AG09309 (cell line): ENCODE measurements around the gene WNT6.

Source experiments
- DNase-seq: peaks from one replicate; pipeline ENCODE4 v3.0.0-alpha.2; 2010; ENCODE audit warnings: low read depth
- H3K4me3 ChIP-seq: 2 replicates; pipeline ENCODE4 v1.5.1; 2011; ENCODE audit warnings: mild to moderate bottlenecking, low read depth, low read length, moderate library complexity; ENCODE audit not compliant: control insufficient read depth
- TF ChIP-seq, protein P1 (sequence below): IDR thresholded peaks from 2 replicates; pipeline ENCODE4 v1.5.1; 2011; ENCODE audit warnings: mild to moderate bottlenecking, low read depth, low read length, inconsistent platforms; ENCODE audit not compliant: insufficient read depth, control insufficient read depth; ENCODE audit errors: missing control alignments

The WNT6 gene

DNA sequence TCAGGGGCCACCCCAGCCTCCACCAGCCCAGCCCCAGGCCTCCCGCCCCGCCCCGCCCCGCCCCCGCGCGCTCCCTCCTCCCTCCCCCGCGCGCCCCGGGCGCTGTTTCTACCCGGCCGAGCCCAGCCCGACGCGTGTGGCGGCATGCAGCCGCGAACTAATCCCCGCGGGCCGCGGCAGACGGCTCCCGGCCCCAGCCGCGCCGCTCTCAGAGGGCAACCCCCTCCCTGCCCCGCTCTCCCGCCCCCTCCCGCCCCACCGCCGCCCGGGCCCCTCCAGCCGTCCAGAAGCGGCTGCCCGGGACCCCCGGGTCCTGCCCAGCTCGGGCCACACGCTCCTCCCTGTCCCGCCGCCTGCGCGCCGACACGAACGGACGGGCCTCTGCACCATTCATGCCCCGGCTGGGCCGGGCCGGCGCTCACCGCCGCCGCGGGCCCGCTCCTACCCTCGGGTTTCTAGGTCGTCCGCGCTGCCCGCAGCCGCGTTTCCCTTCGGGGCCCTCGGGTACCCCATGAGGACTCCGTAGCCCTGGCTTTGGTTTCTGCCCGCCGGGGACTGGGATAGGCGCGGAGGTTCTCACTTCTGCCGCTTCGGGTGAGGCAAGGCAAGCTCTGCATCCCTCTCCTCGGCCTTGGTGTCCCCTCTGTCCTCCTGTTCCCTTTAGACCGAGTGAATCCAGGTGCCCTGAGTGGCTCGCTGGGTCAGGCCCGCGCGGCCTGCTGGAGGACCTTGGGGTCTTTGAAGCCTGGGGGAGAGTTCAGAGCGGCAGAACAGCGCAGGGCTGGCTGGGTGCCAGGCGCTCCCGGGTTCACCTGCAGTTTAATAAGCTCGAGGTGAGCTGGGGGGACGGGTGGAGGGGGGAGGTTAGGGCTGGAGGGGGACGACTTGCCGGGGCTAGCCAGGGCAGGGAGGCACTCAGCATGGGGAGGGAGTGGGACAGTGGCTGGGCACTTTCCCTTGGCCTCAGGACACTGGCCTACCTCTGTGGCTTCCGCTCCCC is 24.2 kb downstream of the WNT6 start:
- TF ChIP-seq, protein P1, sequence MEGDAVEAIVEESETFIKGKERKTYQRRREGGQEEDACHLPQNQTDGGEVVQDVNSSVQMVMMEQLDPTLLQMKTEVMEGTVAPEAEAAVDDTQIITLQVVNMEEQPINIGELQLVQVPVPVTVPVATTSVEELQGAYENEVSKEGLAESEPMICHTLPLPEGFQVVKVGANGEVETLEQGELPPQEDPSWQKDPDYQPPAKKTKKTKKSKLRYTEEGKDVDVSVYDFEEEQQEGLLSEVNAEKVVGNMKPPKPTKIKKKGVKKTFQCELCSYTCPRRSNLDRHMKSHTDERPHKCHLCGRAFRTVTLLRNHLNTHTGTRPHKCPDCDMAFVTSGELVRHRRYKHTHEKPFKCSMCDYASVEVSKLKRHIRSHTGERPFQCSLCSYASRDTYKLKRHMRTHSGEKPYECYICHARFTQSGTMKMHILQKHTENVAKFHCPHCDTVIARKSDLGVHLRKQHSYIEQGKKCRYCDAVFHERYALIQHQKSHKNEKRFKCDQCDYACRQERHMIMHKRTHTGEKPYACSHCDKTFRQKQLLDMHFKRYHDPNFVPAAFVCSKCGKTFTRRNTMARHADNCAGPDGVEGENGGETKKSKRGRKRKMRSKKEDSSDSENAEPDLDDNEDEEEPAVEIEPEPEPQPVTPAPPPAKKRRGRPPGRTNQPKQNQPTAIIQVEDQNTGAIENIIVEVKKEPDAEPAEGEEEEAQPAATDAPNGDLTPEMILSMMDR: no peak
- no peak overlapping the region for H3K4me3 ChIP-seq
- no peak for DNase-seq

DNA sequence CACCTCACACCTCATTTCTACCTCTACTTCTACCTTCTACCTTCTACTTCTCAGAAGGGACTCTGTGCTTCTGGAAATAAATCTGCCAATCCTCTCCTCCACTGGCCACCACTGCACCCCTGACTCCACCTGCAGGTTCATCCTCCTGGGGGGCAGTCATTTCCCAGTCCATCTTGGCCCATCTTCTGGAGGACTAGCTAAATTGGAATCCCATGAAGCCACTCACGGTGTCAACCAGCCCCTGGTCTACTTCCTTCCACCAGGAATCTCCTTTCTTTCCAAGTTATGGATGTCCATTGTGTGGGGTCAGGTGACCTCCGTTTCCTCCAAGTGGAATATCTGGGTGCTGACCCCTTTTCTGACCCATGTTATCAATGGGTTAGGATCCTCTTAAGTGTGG is 24.9 kb downstream of the WNT6 start:
- no peak for DNase-seq
- H3K4me3 ChIP-seq: no peak overlapping the region
- TF ChIP-seq, protein P1: no peak

DNA sequence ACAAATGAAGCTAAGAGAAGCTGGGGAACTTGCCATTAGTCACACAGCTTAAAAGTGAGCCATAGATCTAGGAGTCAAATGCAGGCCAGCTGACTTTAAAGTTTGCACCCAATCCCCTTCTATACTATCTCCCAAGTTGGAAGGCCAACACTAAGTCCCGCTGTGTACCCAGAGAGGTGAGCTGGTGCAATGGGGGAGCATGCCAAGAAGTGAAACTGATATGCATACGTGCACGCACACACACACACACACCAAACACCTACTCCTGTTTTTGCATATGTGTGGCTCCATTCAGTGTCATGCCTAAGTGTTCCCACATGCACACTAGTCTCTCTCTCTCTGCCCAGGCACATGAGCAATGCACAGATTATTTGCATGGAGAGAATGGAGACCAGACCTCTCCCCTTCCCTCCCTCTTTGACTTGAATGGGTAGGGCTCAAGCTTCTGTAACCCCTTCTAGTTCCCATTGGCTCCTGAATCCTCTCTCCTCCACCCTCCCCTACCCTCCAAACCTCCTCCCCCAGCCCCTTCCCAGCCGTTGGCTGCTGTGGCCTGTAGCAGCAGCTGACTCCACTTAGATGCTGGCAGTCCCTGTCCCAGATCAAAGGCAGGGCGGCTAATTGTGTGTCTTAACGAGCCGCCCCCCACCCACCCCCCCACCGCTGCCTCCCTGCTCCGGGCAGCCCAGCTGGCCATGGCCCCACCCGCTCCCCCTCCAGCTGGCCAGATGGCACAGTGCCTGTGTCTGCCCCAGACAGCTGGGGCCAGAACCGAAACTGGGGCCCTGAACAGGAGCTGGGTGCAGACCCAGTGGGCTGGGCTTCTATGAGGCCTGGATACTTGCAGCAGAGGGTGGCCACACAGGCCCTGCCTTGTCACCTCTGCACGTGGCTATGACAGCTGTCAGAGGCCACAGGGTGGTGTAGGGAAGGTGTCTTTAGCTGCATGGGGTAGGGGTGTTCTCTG is 26.7 kb downstream of the WNT6 start:
- TF ChIP-seq, protein P1: no peak
- no peak overlapping the region for H3K4me3 ChIP-seq
- DNase-seq: no peak

DNA sequence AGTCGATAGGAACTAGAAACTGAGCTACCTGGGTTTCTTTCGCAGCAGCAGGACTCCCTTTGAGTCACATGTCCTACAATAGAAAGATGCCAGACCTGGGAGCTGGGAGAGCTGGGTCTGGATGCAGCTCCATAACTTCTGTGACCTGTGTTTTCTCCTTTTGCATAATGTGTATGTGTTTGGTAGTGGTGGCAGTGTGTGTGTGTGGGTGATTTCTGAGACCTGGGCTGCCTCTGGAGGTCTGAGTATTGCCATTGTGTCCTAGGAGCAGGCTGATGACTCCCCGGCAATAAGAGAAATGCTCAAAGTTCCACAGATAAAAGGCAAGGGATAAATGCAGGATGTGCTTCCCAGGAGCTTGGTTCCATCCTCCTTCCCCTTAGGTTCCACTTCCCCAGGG is 27.5 kb downstream of the WNT6 start:
- H3K4me3 ChIP-seq: no peak overlapping the region
- no peak for DNase-seq
- TF ChIP-seq, protein P1: no peak

DNA sequence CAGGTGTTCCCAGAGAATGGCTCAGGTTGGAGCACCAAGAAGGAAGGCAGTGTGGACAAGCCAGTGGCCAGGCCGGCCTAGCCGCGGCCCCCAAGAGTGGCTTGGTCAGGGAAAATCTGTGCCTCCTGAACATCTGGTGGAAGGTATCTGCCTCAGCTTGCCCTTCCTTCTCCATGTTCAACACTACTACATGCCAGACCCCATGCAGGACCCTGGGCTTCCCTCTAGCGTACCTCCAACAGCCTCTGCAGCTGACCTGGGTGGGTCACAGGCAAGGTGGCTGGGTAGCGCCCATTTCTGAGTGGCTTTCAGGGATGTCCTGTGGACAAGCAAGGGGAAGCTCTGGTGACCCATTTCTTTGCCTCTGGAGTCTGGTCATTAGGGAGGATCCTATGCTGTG is 28.7 kb downstream of the WNT6 start:
- H3K4me3 ChIP-seq: no peak overlapping the region
- TF ChIP-seq, protein P1: no peak
- DNase-seq: no peak

DNA sequence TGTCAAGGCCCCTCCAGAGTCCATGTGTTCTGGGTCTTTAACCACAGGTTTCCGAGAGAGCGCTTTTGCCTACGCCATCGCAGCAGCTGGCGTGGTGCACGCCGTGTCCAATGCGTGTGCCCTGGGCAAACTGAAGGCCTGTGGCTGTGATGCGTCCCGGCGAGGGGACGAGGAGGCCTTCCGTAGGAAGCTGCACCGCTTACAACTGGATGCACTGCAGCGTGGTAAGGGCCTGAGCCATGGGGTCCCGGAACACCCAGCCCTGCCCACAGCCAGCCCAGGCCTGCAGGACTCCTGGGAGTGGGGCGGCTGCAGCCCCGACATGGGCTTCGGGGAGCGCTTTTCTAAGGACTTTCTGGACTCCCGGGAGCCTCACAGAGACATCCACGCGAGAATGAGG is 30.3 kb downstream of the WNT6 start:
- no peak overlapping the region for H3K4me3 ChIP-seq
- TF ChIP-seq, protein P1: no peak
- no peak for DNase-seq
